DMS 273 treated with DMSO at 0.1 percent for 48 hours (cell line): ENCODE results near the gene BICC1.

Experiments used
- DNase-seq: peaks from one replicate; lab custom pipeline; 2025; lab: John Stamatoyannopoulos, UW

Gene BICC1

GRCh38 chr10:58778966-58779365 lies 266.3 kb downstream of the BICC1 start:
- no peak for DNase-seq

- DNase-seq = no peak
Observed at GRCh38 chr10:58779594-58779993, 266.9 kb downstream of the BICC1 start.

GRCh38 chr10:58780476-58780875 lies 267.8 kb downstream of the BICC1 start:
- DNase-seq = no peak

DNA sequence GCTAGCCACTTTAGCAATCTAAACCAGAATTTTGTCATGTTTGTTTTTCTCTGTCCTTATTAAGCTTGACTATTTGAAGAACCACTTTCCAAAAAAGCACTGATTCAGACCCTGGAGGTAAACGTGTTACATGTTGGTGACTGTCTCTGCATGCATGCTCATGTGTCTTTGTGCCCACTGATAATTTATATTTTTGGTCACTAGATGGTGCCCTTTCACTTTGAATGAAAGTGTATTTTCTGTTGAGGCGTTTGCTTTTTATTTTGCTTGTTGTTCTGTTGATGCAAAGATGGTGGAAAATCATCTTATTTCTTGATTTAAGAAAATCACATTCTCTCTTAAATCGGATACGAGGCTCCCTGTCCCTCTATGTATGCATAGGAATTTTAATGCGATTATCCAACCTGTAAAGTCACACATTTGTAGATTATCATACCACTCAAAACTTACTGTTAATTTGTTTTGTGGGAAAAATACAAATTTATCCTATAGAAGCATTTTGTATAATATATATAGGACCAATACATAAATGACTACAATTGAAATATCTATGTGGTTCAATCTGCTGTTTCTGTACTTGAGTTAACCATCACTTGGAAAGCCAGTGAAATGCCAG lies 269.3 kb downstream of the BICC1 start:
- no peak for DNase-seq

DNA sequence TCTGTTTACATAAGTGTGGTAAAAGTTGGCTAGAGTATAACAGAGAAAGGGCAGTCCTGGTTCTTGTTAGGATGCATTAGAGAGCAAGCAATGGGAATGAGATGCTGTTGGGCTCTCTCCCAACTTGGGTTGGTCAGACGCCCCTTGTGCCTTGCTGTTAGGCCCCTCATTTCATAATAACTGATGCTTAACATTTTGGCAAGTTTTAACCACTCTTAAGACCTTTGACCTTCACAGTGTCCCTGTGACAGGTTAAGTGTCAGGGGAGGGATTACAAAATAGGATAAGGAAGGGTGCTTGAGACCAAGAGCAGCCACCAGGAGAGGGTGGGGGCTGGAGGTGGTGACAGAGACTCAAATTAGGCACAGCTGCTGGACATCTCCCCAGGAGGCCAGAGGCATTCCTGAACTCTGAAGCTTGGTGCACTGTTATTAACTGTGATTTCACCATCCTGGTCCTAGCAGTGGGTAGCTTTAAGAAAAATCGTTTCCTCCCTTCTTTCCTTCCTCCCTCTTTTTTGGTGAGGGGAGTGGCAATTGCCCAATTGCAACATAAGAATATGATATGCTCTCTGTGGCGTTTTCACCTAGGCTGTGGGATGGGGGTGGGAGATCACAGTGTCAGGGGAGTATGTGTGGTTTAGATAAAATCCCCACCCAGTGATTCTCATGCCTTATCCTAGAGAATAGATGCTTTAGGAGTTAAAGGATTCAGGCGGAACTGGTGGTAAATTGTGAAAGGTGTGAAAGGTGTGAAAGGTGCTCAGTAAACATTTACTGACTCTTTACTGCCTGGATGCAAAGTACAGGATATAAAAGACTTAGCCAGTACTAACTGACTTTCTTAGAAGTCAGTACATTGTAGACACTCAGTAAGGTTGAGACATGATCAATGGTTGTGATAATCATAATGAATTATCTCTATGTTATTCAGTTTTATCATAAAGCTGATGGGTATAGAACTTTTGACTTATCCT lies 270.5 kb downstream of the BICC1 start:
- DNase-seq = no peak

DNA sequence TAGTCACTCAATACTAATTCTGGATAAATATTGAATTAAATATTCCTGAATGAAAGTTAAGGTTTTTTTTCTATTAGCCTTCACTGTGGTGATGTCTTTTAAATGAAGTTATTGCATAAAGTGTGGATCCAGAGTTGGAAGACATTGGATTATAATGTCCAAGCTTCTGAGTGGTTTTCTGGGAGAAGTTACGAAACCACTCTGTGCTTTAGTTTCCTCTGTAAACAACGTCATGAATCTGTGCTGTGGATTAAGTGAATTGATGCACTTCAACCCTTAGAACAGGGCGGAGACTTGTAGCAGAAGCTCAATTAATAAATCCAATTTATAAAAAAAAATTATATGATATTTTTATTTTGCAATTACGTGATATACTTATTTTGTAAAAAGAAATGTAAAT lies 271.7 kb downstream of the BICC1 start:
- no peak for DNase-seq

DNA sequence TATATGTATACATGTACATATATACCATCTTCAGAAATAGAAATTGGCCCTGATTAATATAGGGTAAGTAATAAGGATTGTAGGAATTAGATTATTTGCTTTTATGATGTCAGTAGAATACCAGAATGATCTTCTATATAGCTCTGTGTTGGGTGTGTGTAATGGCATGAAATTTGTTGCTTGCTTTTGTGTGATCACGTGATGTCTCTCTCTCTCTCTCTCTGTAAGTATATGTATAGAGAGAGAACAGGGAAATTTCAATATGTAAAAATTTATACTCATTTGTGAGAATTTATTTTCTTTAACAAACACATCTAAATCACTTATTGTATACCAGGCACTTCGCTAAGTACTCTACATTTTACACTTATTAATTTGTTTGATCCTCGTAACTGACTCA lies 272.7 kb downstream of the BICC1 start:
- no peak for DNase-seq

- no peak for DNase-seq
Observed at GRCh38 chr10:58791137-58791536, 278.5 kb downstream of the BICC1 start.

- no peak for DNase-seq
Observed at GRCh38 chr10:58795560-58795959, 282.9 kb downstream of the BICC1 start.

- no peak for DNase-seq
Observed at GRCh38 chr10:58796242-58796641, 283.6 kb downstream of the BICC1 start.

- DNase-seq = no peak
Observed at GRCh38 chr10:58796824-58797223, 284.2 kb downstream of the BICC1 start.

DNA sequence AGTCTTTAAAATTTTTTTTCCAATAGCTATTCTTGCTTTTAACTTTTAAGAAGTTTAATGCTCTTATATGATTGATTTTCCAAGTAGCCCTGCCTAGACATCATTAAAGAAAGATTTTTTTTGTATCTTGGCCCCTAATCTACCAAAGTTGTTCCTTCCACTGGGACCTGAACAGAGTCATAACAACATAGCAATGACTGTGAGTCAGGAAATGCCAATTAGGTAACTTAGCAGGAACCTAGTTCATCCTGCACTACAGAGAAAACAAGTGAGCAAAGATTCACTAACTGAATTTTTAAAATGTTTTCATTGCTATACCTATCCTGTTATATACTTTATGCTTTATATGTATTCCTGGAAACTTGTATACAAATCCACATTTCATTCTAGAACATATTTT lies 284.7 kb downstream of the BICC1 start:
- DNase-seq = no peak

GRCh38 chr10:58802047-58802446 lies 289.4 kb downstream of the BICC1 start:
- no peak for DNase-seq

DNA sequence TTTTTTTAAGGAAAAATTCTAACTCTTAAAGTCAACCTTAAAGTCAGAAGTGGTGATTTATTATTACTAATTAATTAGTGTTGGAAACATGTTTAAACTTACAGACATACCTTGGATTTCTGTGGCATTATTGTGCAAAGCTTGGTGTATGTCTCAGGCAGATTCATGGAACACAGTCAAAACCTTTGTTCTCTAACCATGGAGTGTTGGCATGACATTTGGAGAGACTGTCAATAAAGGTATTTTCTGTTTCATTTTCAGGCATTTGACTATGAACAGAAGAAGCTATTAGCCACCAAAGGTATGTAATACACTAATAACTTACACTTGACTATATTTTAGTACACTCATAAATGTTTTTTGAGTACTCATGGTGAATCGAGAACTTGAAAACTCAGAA lies 293.7 kb downstream of the BICC1 start:
- no peak for DNase-seq

- DNase-seq = no peak
Observed at GRCh38 chr10:58806970-58807628, 294.4 kb downstream of the BICC1 start.

GRCh38 chr10:58807629-58808022 lies 295.0 kb downstream of the BICC1 start:
- DNase-seq = no peak

DNA sequence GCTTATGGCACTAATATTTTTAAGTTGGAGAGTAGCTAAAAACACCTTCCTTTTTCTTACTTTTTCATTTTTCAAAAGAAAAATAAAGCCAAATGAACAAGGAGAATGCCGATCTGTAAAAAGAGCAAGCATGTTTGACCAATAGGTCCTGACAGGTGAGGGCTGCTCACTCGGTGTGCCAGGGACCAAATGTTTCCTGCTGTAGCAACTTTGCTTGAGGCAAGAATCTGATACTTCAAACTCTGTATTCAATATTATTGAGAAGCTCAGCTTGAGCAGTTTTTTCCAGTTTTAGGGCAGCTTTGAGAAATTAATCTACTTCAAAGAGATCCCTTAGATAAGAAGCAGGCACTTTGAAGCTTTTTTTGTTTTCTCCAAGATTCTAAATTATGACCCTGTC lies 298.1 kb downstream of the BICC1 start:
- DNase-seq = no peak

GRCh38 chr10:58813573-58813972 lies 300.9 kb downstream of the BICC1 start:
- no peak for DNase-seq

- no peak for DNase-seq
Observed at GRCh38 chr10:58817201-58817846, 304.7 kb downstream of the BICC1 start.

- peak; percentile 12 for DNase-seq
Observed at GRCh38 chr10:58818900-58819299, 306.2 kb downstream of the BICC1 start.

DNA sequence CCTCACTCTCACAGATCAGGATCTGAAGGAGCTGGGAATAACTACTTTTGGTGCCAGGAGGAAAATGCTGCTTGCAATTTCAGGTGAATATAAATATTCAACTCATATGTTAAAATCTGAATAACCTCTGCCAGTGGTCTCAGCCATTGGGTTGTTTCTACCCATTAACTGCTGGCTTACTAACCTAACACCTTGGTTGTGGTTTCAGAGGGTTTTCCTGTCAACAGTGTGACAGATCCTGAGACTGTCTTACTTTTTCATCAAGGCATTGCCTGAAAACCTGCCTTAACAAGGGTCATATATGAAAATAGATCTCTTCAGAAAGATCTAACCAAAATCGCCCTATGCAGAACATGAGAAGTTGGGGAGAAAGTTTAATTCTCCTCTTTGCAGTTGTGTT lies 307.7 kb downstream of the BICC1 start:
- DNase-seq = no peak
